Measurements from ENCODE around the gene GPBP1.
"Not testable (repeated sequence)": the region's sequence is repeated elsewhere in the genome, so short reads cannot be mapped to it uniquely, and the experiment has no call there.

GPBP1 gene

GRCh38 chr5:57173319-57174127 lies at the start of gene GPBP1:
GPBP1 (plus strand) TSS chr5:57174059; CDS start chr5:57214131, 40,072 bp downstream.
- peak; percentile 88 for DNase-seq

GRCh38 chr5:57128325-57128724 lies 45.5 kb upstream of the GPBP1 start:
- DNase-seq, result no peak

GRCh38 chr5:57133574-57133973 lies 40.3 kb upstream of the GPBP1 start:
- no peak for DNase-seq

- no peak for DNase-seq
These were observed 36.5 kb upstream of the GPBP1 start for GRCh38 chr5:57137401-57137800.

GRCh38 chr5:57152316-57152715 lies 21.5 kb upstream of the GPBP1 start:
- no peak for DNase-seq

GRCh38 chr5:57155033-57155432 lies 18.8 kb upstream of the GPBP1 start:
- DNase-seq, result no peak

- DNase-seq, result no peak
These were observed 16.7 kb upstream of the GPBP1 start for GRCh38 chr5:57157131-57157530.

- no peak for DNase-seq
These were observed 16.2 kb upstream of the GPBP1 start for GRCh38 chr5:57157666-57158065.

- no peak for DNase-seq
These were observed 10.3 kb upstream of the GPBP1 start for GRCh38 chr5:57163553-57164006.

GRCh38 chr5:57164124-57164523 lies 9.7 kb upstream of the GPBP1 start:
- no peak for DNase-seq

GRCh38 chr5:57165171-57165570 lies 8.7 kb upstream of the GPBP1 start:
- not testable (repeated sequence) for DNase-seq

- DNase-seq, result no peak
These were observed 7.6 kb upstream of the GPBP1 start for GRCh38 chr5:57166276-57166675.

GRCh38 chr5:57167201-57167600 lies 6.7 kb upstream of the GPBP1 start:
- no peak for DNase-seq

- not testable (repeated sequence) for DNase-seq
These were observed 3.7 kb upstream of the GPBP1 start for GRCh38 chr5:57170116-57170515.

GRCh38 chr5:57171816-57172465 lies 1.9 kb upstream of the GPBP1 start:
- no peak for DNase-seq

- DNase-seq, result no peak
These were observed 1.2 kb upstream of the GPBP1 start for GRCh38 chr5:57172466-57173318.

GRCh38 chr5:57174128-57174889 lies 450 bp downstream of the GPBP1 start:
- DNase-seq, result no peak

- DNase-seq, result no peak
These were observed 1.1 kb downstream of the GPBP1 start for GRCh38 chr5:57174890-57175510.

- DNase-seq, result no peak
These were observed 1.9 kb downstream of the GPBP1 start for GRCh38 chr5:57175551-57176309.

- no peak for DNase-seq
These were observed 2.5 kb downstream of the GPBP1 start for GRCh38 chr5:57176350-57176857.

Measured in NCI-H2107 (cell line).